Mesothelial cell of epicardium (in vitro differentiated cells): ENCODE measurements around the gene WDR73. TPM values are rescaled to one million over a fixed set of nuclear protein-coding genes. Genes with fewer than 3 reads are reported as not detected.

Experiments used
- DNase-seq, 2 experiments: peaks; one replicate each; pipeline ENCODE4 v3.0.0; 2021; ENCODE audit warnings: low spot score in 2 of 2; ENCODE audit not compliant: unreplicated experiment in 2 of 2
- H3K27ac Mint-ChIP-seq: 2 replicates; pipeline ENCODE4 v1.8.0; 2021; ENCODE audit warnings: mixed read lengths
- H3K27me3 Mint-ChIP-seq: 2 replicates; pipeline ENCODE4 v1.8.0; 2021; ENCODE audit warnings: low read depth, mixed read lengths
- H3K36me3 Mint-ChIP-seq: 2 replicates; pipeline ENCODE4 v1.8.0; 2021; ENCODE audit warnings: mixed read lengths
- H3K4me1 Mint-ChIP-seq: 2 replicates; pipeline ENCODE4 v1.8.0; 2021; ENCODE audit warnings: mixed read lengths
- H3K4me3 Mint-ChIP-seq: 2 replicates; pipeline ENCODE4 v1.8.0; 2021; ENCODE audit warnings: mild to moderate bottlenecking, moderate library complexity, mixed read lengths
- H3K9me3 Mint-ChIP-seq: 2 replicates; pipeline ENCODE4 v1.8.0; 2021; ENCODE audit warnings: mixed read lengths
- CTCF ChIP-seq: fragments of 200-600 bp; sonication (generic); IDR thresholded peaks from one replicate; pipeline ENCODE4 v1.5.0; 2021; ENCODE audit warnings: antibody characterized with exemption; ENCODE audit not compliant: unreplicated experiment
- total RNA-seq: library from RNA; stranded (reverse); gene quantifications from 3 replicates; pipeline ENCODE4 v1.2.1, GENCODE V29; 2021

Gene WDR73
- total RNA-seq, 1 donor from 2014 or later: 47.5 TPM

GRCh38 chr15:84603630-84604379 lies 50.3 kb downstream of the WDR73 start:
- peak overlapping the region; percentile 11 for H3K4me3 Mint-ChIP-seq
- peaks cover 31% of the 10 kb centered on the region for H3K36me3 Mint-ChIP-seq
- no peaks in the 10 kb centered on the region for H3K27me3 Mint-ChIP-seq
- no peak overlapping the region for H3K27ac Mint-ChIP-seq
- no peak for TF ChIP-seq CTCF
- H3K4me1 Mint-ChIP-seq: peaks cover 35% of the 10 kb centered on the region
- no peak for DNase-seq
- H3K9me3 Mint-ChIP-seq: no peaks in the 10 kb centered on the region

- no peak for DNase-seq
- no peak for TF ChIP-seq CTCF
- Mint-ChIP-seq H3K4me1 (peaks cover 35% of the 10 kb centered on the region), H3K36me3 (peaks cover 20% of the 10 kb centered on the region), H3K27me3 (no peaks in the 10 kb centered on the region), H3K9me3 (no peaks in the 10 kb centered on the region), H3K27ac (peak overlapping the region; percentile 91), H3K4me3 (peak overlapping the region; percentile 92)
These were observed 52.6 kb downstream of the WDR73 start for GRCh38 chr15:84601555-84601838.

- peaks cover 17% of the 10 kb centered on the region for H3K36me3 Mint-ChIP-seq
- H3K4me3 Mint-ChIP-seq: peak within 1 kb of the TSS; percentile 92
- no peak for TF ChIP-seq CTCF
- peak; percentile 90 to 96 for DNase-seq
- peak within 1 kb of the TSS; percentile 91 for H3K27ac Mint-ChIP-seq
- peaks cover 32% of the 10 kb centered on the region for H3K4me1 Mint-ChIP-seq
- H3K9me3 Mint-ChIP-seq: no peaks in the 10 kb centered on the region
- H3K27me3 Mint-ChIP-seq: no peaks in the 10 kb centered on the region
These were observed 53.2 kb downstream of the WDR73 start, which contains the start of gene ZSCAN2 for GRCh38 chr15:84600687-84601554. ZSCAN2 (plus strand) TSS chr15:84601009; CDS start chr15:84603928, 2,919 bp downstream.

GRCh38 chr15:84600331-84600686 lies 53.8 kb downstream of the WDR73 start:
- H3K27ac Mint-ChIP-seq: peak overlapping the region; percentile 91
- no peaks in the 10 kb centered on the region for H3K27me3 Mint-ChIP-seq
- H3K9me3 Mint-ChIP-seq: no peaks in the 10 kb centered on the region
- peak; percentile 22 to 63 for DNase-seq
- peaks cover 11% of the 10 kb centered on the region for H3K36me3 Mint-ChIP-seq
- peaks cover 27% of the 10 kb centered on the region for H3K4me1 Mint-ChIP-seq
- TF ChIP-seq CTCF: no peak
- H3K4me3 Mint-ChIP-seq: peak overlapping the region; percentile 92

- Mint-ChIP-seq H3K27me3 (no peaks in the 10 kb centered on the region), H3K4me1 (peaks cover 23% of the 10 kb centered on the region), H3K4me3 (peak overlapping the region; percentile 33), H3K36me3 (peaks cover 8% of the 10 kb centered on the region), H3K27ac (no peak overlapping the region), H3K9me3 (no peaks in the 10 kb centered on the region)
- no peak for DNase-seq
- no peak for TF ChIP-seq CTCF
These were observed 54.2 kb downstream of the WDR73 start for GRCh38 chr15:84599906-84600305.
